NCI-H1048 (cell line): ENCODE results near the gene SKI.
"Not testable (repeated sequence)": the region's sequence is repeated elsewhere in the genome, so short reads cannot be mapped to it uniquely, and the experiment has no call there.

Experiments used
- DNase-seq: peaks from one replicate; lab custom pipeline; 2025; lab: John Stamatoyannopoulos, UW

Gene SKI

GRCh38 chr1:2322065-2322571 is 94.0 kb downstream of the SKI start:
- DNase-seq: no peak

GRCh38 chr1:2322581-2323211 is 94.6 kb downstream of the SKI start:
- no peak for DNase-seq

- DNase-seq: no peak
Observed at GRCh38 chr1:2323451-2323974, 95.4 kb downstream of the SKI start.

- no peak for DNase-seq
Observed at GRCh38 chr1:2324553-2325366, 96.6 kb downstream of the SKI start.

GRCh38 chr1:2326524-2326923 is 98.4 kb downstream of the SKI start:
- no peak for DNase-seq

GRCh38 chr1:2327162-2327561 is 99.0 kb downstream of the SKI start:
- DNase-seq: not testable (repeated sequence)

GRCh38 chr1:2327841-2328240 is 99.7 kb downstream of the SKI start:
- DNase-seq: no peak

- DNase-seq: no peak
Observed at GRCh38 chr1:2328676-2329455, 100.7 kb downstream of the SKI start.

GRCh38 chr1:2330035-2330434 is 101.9 kb downstream of the SKI start:
- no peak for DNase-seq

GRCh38 chr1:2330519-2331199 is 102.5 kb downstream of the SKI start:
- DNase-seq: no peak

- DNase-seq: no peak
Observed at GRCh38 chr1:2331200-2331544, 103.1 kb downstream of the SKI start.

GRCh38 chr1:2331580-2331979 is 103.5 kb downstream of the SKI start:
- DNase-seq: not testable (repeated sequence)

GRCh38 chr1:2334366-2334765 is 106.2 kb downstream of the SKI start:
- no peak for DNase-seq

GRCh38 chr1:2334883-2335534 is 106.9 kb downstream of the SKI start:
- no peak for DNase-seq

- DNase-seq: no peak
Observed at GRCh38 chr1:2335721-2336455, 107.8 kb downstream of the SKI start.

GRCh38 chr1:2336499-2336898 is 108.4 kb downstream of the SKI start:
- DNase-seq: no peak

GRCh38 chr1:2337081-2337480 is 109.0 kb downstream of the SKI start:
- no peak for DNase-seq

- no peak for DNase-seq
Observed at GRCh38 chr1:2337501-2337900, 109.4 kb downstream of the SKI start.

GRCh38 chr1:2339206-2340085 is 111.3 kb downstream of the SKI start:
- no peak for DNase-seq
